SW 1271 (cell line): ENCODE data around the gene BTBD9.

ENCODE experiments used
- DNase-seq, 2 experiments: peaks; one replicate each; lab custom pipeline; 2025; lab: John Stamatoyannopoulos, UW

The BTBD9 gene

GRCh38 chr6:38239719-38240451 lies 399.8 kb downstream of the BTBD9 start:
- DNase-seq: no peak

DNA sequence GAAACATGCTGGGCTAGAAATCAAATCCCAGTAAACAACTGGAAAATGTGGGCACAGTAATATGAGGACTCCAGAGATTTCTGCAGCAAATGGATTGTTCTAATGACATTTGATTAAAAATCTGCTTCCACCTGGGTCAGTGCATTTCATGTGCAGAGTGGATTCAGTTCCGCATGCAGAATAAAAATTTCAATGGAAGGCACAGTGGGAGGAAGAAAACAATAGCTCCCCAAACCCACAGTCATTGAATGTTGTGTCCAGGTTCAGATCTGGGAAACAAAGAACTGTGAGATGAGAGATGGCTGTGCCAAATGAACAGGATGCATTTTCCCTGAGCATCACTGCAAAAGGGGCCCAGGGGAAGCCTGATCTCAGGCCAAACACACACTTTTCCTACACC lies 403.1 kb downstream of the BTBD9 start:
- DNase-seq: no peak

DNA sequence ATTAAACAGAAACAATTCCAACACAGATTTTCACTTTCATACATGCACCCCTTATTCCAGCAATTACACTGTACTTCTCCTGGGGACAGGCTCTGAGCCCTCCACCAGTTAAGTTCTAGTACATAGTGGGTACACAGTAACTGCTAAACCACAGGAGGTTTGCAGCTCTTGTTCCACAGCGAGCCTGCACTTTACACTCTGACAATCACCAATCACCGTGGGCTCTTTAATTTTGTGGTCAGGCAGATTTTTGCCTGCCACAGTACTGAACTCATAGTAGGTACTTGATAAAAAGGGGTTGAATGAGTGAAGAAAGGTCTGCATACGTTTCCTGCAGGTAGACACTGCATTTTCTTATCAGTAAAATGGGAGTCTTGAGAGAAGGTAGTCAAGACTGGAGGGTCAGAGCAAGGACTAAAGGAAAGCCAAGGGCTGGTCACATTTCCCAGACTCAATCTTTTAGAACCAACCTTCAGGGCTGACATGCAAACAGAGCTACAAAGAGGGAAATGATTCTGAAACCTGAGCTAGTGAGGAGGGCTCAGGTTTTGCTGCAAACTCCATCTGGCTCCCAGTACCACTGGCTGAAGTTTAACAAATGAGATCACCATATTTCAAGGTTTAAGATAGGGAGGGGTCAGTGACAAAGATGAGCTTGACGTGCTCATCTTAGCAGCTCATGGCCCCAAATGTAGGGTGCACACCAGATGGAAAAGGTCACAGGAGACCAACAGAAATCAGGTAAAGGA lies 404.6 kb downstream of the BTBD9 start:
- DNase-seq: no peak

GRCh38 chr6:38234141-38234540 lies 405.6 kb downstream of the BTBD9 start:
- DNase-seq: no peak

- no peak for DNase-seq
Measured at GRCh38 chr6:38233161-38233791, 406.5 kb downstream of the BTBD9 start.

DNA sequence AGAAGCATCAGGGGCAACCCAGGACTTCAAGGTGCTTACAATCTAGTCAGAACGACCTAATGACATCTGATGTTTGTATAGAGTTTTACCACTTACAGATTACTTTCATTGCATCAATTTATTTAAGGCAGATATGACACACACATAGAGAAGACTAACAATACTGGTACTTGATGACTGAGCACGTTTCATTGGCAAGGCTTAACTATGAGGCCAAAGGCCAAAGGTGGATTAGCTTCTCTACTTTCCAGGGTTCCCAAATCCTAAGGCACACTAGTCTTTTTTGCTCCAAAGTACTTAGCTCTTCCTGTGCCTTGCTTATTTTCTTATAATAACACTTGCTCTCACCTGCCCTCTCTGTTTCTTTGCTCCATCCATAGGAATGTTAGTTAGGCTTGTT lies 414.0 kb downstream of the BTBD9 start:
- DNase-seq: no peak

GRCh38 chr6:38221251-38221650 lies 418.5 kb downstream of the BTBD9 start:
- no peak for DNase-seq

GRCh38 chr6:38220069-38220723 lies 419.5 kb downstream of the BTBD9 start:
- DNase-seq: no peak

- DNase-seq: no peak
Measured at GRCh38 chr6:38218235-38218634, 421.5 kb downstream of the BTBD9 start.

DNA sequence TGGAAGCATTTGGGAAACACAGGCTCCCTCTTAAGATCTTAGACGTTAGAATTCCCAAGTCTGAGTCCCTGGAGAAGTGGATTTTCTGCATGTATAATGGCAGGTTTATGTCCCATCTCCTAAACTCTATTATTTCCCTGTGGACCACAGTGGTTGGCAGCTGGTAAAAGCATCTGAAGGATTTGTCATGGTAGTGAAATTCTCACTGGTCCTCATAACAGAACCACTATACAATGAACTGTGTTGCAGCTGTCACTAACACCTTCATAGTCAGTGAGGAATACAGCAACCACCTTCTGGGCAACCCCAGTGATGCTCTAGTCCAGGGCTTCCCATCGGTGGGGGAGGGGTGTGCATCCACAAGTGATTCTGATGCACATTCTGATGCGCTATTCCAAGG lies 423.3 kb downstream of the BTBD9 start:
- DNase-seq: no peak

- DNase-seq: no peak
Measured at GRCh38 chr6:38215651-38216311, 423.9 kb downstream of the BTBD9 start.

- no peak for DNase-seq
Measured at GRCh38 chr6:38215225-38215624, 424.5 kb downstream of the BTBD9 start.

GRCh38 chr6:38214159-38214558 lies 425.6 kb downstream of the BTBD9 start:
- no peak for DNase-seq

GRCh38 chr6:38213251-38213658 lies 426.5 kb downstream of the BTBD9 start:
- DNase-seq: no peak

- DNase-seq: no peak
Measured at GRCh38 chr6:38212579-38212978, 427.1 kb downstream of the BTBD9 start.

DNA sequence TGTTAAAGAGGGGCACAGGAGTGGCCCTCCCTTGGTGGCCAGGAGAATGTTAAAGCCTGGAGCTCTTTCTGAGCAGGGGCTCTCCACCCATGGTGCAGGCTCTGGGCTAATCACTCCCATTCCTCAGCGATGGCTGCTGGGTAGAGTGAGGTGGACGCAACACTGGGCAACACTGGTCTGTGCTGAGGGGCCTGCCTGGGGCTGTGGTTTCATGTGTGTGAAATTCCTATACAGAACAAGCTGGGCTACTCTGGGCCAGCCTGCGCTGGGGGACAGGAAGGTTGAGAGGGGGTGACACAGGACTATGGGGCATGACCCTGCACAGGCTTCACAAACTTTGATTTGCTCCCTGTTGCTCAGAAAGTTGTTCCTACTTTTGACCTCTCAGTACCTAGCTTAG lies 427.6 kb downstream of the BTBD9 start:
- DNase-seq: no peak

DNA sequence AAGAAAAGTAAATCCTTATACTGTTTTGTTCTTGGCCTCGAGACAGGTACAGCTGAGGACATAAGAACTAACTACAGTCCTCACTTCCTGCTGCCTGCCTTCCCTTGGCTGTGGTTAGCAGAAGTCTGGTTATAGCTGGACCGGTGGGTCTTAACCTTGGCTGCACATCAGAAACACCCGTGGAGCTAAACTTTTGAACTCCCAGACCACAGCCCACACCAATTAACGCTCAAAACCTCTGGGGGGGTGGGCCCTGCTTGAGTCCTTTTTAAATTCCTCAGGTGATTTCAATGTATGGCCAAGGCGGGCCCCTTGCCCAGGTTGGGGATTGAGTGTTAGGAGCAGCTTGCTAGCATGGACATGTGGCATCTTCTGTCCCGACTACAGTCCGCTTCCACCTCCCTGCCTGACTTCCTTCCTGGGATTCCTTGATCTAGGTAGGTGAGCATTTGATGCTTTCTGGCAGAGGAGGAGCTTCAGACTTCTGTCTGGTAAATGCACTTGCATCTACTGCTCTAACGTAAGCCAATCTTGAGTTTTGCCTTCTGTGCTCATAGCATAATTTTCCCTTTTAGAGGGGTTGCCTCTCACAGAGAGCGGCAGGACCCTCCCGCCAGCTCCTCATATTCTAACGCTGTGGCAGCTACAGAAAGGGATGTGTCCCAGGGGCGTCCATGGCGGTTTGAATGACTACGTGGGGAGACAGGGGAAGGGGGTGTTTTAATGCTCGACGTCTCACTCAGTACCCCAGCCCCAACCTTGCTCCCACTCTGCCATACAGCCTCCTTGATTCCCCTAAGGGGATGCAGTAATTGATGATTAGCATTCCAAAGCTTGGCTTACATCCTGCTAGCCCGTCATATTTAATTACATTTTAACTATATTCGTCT lies 430.1 kb downstream of the BTBD9 start:
- DNase-seq: no peak

DNA sequence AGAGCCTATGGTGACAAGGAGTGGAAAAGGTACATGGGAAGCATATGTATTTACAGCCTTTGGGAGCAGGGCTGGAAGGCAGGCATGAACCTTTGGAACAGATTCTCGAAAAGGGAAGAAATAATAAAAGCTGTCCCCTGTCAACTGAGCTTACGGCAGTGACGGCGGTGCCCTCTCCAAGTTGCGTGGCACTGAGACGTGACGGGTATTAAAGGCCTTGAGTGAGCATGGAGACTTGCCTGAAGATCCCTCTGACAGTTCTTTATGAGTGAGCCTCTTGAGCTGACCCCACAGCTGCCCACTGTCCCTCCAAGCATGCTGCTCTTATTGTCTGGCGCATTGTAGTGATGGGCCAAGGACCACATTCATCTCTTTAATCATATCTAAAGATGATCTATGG lies 431.7 kb downstream of the BTBD9 start:
- DNase-seq: no peak

GRCh38 chr6:38207375-38207774 lies 432.4 kb downstream of the BTBD9 start:
- DNase-seq: no peak

GRCh38 chr6:38198219-38198618 lies 441.5 kb downstream of the BTBD9 start:
- DNase-seq: no peak

DNA sequence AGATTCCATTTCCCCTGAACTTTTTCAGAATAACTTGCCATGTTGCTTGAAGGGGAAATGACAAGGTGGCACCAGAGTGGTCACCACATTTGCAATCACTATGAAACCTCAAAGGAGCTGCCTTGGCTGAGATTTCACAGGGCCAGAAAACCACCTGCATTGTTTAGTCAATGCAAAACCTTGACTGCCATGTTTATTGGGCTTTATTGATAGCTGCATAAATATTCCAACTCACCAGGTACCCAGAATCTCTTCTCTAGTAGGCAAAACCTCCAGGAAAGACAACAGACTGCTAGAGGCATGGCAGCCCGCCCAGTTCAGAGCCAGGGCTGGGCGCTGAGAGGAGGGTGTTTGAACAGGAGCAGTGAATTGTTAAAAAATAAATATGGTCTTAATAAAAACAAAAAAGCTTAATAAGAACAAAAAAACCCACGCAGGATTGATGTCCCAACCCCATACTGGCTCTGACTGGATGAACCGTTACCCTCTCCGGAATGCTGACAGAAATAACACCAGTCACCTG lies 444.6 kb downstream of the BTBD9 start:
- DNase-seq: no peak
